GM11168 (cell line): ENCODE results near the gene CCHCR1.

Source experiments
- in situ Hi-C: fragments of 300-500 bp; cut with MboI; formaldehyde crosslinking; loops from one replicate; pipeline ENCODE4 v1.12.0; 2022; ENCODE audit warnings: low sequenced_read_pairs; ENCODE audit not compliant: unreplicated experiment

Gene CCHCR1

DNA sequence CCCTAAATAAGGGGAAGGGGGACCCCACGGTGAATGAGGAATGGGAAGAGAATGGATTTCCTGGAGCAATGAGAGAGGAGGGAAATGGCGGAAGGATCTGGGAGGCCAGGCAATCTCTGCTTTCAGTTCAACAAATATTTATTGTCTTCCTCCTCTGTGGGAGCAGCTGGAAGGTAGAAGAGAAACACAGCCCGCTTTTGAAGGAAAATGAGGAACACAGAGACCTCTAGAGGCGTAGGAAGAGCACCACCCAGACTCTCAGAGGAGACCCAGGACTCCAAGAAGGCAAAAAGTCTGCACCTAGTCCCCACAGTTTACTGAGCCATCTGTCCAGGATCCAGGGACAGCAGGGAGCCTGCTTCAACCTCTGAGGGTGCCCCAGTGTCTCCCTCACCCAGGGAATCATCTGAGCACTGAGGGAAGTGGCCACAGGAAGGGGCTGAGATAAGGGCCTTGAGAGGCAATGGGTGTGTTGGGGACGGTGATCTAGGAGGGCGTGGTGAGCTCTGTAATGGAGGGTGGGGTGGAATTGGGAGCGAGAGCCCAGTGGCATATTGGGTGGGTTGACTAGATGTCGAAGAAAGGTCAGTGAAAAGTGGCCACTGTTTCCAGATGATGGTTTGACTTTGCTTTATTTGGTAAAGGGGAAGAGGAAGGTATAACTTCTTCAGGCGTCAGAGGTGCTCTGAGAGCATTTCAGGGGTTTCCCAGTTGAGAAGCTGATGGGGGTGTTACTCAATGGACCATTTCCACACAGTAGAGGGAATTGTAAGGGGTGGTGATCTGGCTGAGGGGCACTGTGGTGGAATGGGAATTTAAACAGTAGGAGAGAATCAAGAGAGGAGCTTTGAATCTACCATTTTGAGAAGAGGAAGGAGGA is 42.4 kb downstream of the CCHCR1 start:
- in situ Hi-C loops: no loop called here

DNA sequence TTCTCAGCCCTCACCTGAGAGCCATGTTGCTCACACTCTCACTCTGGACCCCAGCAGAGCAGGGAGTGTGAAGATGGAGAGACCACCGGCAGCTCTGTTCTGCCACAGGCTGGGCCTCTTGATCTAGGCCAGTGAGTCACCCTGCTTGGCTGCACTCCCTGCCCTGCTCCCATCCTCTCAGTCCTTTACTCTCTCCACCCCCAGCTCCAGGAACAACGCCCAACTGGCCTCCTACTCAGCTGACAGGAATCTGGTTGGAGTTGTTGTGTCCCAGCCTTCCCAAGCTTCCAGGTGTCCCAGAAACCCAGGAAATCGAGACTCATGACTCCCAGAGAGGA is 43.1 kb downstream of the CCHCR1 start, which contains the start of gene PSORS1C1:
TSS of gene PSORS1C1 (plus strand) at position 260 of the 338 bp plus-strand sequence. CDS start 14,833 bp downstream, outside the sequence.
- in situ Hi-C loops: no loop called here

DNA sequence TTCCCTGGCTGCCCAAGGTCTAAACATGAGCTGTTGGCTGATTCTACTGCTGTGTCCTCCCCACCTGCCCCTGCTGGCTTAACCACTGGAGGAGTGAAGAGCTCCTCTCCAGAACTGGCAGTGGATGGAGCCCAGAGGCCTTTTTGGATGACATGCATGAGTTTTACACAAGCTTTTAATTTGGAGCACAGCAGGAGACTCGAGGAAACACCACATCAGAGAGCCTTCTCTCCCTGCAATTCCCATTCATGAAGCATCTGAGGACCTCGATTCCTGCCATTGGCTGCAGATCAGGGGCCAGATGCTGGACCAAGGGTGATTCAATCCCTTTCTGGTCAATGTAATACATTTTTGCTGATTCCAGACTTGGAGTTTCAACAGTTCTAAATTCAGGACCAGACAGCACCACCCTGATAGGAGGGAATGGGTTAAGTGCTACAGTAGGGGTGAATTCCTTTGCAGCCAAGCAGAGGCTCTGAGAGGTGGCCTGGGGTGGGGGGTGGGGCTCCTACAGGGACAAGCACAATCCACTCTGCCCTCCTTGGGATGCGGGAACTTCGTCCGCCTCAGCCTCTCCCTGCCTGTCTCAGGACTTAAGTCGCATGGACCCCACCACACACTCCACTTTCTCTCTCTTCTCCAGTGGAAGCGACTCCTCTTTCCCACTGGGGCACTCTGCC is 43.6 kb downstream of the CCHCR1 start:
- in situ Hi-C loops: no loop called here

DNA sequence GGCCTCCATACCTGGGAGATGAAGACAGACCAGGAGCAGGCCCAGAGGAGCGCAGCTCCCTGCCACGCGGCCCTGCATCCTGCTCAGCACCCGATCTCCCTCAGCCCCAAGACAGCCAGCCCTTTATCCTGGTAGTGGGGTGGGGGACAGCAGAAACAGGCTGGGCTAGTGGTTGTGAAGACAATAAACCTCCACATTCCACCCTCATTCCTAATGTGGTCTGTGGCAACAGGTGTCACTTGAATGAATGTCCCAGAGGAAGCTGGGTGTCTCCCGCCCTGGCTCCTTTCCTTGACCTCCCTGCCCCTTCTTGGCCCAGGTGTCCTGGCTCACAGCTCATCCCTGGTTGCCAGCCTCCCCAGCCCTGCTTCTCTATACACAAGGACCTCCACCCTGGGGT is 45.1 kb downstream of the CCHCR1 start, which contains the start of gene C6orf15:
TSS of gene C6orf15 (minus strand) at position 98 of the 400 bp plus-strand sequence. CDS start at position 78, 20 bp downstream.
- in situ Hi-C loops: no loop called here

DNA sequence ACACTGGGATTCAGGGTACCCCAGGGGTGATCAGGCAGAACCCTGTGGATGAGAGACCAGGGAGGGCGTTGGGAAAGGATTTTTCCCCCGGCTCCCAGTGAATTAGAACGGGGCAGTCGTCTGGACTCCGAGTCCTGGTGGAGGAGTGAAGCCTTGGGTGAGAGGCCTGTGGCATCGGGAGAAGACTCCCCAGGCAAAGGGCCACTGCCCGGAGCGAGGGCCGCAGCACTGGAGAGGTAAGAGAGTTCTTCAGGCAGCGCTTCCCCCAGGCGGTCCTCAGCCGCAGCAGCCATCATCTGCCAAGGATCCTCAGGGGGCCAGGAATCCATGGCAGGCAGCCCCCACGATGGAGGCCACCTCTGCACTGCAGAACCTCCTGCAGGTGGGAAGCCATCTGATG is 45.9 kb downstream of the CCHCR1 start:
- in situ Hi-C loops: no loop called here

DNA sequence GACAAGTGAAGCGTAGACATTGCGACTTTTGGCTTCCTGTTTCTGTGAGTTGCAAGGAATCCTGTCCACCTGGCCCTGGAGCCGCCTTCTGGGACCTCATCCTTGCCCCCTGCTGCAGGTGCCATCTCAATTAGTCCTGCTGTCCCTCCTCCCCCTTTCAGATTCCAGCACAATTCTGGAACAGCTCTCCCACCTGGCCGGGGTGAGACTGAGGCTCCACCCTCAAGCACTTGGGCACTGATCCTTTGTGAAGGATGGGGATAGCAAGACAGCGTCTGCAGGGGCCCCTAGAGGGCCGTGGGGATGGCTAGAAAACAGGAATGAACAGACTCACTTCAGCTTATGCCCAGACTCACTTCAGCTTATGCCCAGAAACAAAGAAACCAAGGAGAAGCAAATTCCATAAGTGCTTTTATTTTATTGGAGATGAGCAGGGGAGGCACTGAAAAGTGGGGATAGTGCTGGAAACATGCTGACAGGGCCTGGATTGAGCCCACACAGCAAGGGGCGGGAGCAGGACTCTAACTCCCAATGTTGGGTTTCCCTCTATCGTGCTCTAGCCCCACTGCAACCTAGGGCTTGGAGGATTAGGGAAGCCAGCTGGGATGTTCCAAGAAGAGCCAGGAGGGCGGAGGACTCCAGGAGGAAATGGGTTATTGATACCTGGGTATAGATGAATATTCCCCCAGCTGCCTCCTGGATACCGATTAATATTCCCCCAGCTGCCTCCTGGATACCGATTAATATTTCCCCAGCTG is 46.6 kb downstream of the CCHCR1 start:
- in situ Hi-C loops: no loop called here

DNA sequence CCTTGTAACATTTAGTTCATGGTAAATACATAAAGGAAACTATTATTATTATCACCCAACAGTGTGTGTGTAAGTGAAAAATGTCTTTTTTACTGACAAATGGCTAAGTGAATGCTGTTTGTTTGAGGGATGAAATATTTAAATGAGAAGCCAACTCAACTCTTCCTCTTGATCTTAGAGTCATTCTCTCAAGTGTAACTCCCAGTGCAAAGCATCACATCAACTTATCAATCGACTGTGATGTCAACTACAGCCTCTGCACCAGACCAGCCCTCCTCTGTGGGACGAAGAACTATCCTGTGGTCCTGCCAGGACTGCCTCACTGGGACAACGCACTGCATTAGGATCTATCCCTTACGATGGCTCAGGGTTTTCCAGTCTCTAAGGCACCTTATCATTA is 50.5 kb downstream of the CCHCR1 start:
- in situ Hi-C loops: no loop called here

DNA sequence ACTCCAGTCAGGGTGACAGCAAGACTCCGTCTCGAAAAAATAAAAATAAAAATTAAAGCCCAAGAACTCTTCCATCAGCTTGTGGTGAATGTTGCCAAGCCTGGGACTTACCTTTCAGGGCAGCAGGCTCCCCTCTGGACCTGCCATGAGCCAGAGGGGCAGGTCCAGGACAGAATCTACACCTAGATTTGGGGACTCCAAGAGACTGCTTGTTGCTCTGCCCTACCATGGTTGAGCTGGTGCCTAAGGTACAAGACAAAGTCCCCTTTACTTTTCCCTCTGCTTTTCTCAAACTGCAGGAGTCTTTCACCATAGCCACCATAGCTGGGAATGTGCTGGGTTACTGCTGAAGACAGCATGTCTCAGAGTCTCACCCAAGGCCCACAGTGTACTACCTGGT is 54.5 kb downstream of the CCHCR1 start:
- in situ Hi-C loops: no loop called here

DNA sequence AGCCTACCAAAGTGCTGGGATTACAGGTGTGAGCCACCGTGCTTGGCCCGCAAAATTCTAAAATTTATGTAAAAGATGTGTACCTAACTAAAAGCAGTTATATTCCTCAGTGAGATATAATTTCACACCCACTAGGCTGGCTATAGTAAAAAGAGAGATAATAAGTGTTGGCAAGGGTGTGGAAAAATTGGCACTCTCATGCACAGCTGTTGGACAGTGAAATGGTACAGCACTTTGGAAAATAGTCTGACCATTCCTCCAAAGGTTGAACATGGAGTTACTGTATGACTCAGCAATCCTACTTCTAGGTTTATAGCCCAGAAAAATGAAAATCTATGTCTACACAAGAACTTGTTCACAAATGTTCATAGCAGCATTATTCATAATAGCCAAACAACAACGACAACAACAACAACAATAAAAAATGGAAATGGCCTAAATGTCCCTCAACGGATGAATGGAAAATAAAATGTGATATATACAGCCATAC is 59.1 kb downstream of the CCHCR1 start:
- in situ Hi-C loops: no loop called here

DNA sequence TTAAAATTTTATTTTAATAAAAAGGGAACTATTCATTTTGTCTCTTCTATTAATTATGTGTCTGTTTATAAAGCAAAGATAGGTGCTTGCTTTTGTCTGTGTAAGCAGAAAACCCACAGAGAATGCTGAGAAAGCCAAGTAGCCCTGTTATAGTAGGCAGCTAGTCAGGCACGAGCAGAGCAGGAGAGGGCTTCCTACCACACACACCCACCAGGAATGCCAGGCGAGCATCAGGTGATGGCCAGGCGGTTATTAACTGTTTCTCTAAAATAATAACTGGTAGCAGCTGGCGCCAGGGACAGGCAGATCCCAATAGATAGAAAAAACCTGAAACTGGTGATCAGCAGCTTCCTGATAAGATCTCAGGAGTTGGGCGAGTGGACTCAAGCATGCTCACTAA is 60.9 kb downstream of the CCHCR1 start:
- in situ Hi-C loops: no loop called here

DNA sequence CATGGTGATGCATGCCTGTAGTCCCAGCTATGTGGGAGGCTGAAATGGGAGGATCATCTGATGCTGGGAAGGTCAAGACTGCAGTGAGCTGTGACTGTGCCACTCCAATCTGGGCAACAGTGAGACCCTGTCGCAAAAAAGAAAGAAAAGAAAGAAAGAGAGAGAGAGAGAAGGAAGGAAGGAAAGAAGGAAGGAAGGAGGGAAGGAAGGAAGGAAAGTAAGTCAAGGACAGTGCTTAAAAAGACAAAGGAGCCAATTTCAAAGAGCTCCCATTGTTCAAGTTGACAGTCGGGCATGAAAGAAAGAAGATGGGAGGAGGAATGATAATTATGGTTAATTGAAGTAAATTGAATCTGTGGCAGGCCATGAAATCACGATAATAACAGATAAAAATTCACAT is 61.4 kb downstream of the CCHCR1 start:
- in situ Hi-C loops: no loop called here

DNA sequence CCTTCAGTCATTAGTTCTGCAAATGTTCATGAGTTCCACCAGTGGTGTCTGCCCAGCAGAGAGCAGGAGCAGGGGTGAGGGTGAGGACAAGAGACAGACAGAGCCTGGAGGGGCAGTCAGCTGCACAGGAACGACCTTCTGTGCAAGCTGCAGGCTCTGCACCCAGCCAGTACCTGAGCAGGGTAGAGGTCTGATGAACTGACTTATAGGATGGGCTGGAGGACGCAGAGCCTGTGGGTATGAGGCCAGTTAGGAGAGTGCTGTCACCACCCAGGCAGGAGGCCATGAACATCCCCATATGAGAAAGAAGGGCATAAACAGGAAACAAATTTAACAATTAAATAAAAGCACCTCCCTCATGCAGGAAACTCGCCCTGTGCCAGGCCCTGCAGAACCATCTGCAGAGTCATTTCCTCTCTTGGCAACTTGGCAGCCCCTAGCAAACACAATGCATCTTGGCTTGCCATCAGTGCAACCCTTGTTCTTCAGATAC is 63.2 kb downstream of the CCHCR1 start:
- in situ Hi-C loops: no loop called here

DNA sequence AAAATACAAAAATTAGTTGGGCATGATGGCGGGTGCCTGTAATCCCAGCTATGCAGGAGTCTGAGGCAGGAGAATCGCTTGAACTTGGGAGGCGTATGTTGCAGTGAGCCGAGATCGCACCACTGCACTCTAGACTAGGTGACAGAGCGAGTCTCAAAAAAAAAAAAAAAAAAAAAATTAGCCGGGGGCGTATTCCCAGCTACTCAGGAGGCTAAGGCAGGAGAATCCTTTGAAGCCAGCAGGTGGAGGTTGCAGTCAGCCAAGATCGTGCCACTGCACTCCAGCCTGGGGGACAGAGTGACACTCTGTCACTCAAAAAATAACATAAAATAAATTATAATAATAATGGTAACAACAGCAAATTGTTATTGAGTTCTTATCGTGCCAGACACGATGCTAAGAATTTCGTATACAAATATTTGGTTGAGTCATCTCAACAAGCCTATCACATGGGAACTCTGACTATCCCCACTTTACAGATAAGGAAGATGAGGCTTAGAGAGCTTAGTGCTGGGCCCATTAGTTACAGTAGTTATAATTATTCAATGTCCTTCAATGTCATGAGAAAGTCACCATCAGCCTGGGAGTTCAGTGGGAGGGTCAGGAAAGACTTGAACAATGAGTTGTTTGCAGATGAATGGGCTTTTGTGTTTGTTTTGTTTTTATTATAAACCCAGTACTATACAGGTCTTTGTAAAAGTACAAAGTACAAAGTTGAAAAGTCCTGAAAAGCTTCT is 64.7 kb downstream of the CCHCR1 start:
- in situ Hi-C loops: no loop called here
